ENCODE data around the gene GPR3.

GRCh38 chr1:27433706-27434105 lies 41.3 kb downstream of the GPR3 start:
- no peak for TF ChIP-seq POLR2A (IDR thresholded peaks at IDR 0.05; ENCODE audit: low read length)
- no peak for TF ChIP-seq GATA1 (IDR thresholded peaks at IDR 0.05; ENCODE audit: low read depth, low read length)
